ENCODE measurements around the gene MUC20.
"Not testable (repeated sequence)": the region's sequence is repeated elsewhere in the genome, so short reads cannot be mapped to it uniquely, and the experiment has no call there.

MUC20 gene, protein sequence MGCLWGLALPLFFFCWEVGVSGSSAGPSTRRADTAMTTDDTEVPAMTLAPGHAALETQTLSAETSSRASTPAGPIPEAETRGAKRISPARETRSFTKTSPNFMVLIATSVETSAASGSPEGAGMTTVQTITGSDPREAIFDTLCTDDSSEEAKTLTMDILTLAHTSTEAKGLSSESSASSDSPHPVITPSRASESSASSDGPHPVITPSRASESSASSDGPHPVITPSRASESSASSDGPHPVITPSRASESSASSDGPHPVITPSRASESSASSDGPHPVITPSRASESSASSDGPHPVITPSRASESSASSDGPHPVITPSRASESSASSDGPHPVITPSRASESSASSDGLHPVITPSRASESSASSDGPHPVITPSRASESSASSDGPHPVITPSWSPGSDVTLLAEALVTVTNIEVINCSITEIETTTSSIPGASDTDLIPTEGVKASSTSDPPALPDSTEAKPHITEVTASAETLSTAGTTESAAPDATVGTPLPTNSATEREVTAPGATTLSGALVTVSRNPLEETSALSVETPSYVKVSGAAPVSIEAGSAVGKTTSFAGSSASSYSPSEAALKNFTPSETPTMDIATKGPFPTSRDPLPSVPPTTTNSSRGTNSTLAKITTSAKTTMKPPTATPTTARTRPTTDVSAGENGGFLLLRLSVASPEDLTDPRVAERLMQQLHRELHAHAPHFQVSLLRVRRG

DNA sequence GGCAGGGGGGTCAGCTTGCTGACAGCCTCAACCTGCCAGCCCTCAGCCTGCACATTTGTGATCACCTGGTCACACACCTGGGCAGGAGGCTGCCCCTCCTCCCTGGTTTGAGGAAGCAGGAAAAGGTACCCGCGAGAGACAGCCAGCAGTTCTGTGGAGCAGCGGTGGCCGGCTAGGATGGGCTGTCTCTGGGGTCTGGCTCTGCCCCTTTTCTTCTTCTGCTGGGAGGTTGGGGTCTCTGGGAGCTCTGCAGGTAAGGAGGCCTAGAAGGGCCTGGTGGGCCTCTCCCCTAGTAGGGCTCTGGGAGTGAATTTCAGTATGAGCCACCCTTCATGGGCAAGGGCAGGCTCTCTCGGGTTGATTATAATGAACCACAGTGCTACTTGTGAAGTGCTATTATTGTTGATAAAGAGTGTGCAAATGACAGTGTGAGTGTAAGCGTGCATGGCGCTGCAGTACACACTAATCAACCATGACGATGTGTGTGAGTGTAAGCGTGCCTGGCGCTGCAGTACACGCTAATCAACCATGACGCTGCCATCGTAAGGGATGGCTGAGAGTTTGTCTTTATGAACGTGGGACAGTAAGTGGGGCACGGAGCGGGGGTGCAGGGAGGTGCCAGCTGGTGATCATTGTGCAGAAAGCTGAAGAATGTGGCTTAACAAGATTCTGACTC, at the start of gene MUC20:
Gene MUC20, plus strand, starts transcription at position 148 of the 676 bp plus-strand sequence. Its CDS starts 30 bp downstream, at position 178.
- not testable (repeated sequence) for DNase-seq

DNA sequence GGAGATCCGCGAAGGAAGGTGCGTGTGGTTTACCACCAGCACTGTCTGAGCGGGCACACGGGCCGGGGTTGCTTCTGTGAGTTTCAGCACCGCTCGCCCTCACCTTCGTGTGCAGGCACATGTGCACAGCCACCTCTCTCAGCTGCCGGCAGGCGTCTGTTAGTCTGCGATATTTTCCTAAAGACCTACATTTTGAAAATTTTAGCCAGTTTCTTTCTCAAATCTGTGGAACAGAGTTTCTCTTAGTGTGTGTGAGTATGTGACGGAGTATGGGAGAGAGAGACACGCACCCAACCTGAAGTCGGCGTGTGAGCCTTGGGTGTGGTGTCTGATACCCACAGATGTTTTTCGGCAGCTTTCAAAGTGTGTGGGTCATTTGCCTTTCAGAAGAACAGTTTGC, 49.5 kb upstream of the MUC20 start:
- DNase-seq: not testable (repeated sequence)

DNA sequence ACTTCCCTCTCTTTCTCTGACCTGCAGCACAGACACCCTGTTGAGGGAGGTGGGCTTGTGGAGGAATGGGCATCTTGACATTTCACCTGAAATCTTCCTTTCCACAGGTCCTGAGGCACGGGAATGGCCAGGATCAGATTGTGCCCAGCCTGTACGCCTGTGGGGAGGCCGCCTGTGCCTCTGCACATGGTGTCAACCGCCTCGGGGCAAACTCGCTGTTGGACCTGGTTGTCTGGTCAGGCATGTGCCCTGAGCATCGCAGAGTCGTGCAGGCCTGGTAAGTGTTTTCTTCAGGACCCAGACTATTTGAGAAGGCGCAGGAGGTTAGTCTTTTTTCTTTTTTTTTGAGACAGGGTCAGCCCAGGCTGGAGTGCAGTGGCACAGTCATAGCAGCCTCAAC, 47.1 kb upstream of the MUC20 start:
- not testable (repeated sequence) for DNase-seq

DNA sequence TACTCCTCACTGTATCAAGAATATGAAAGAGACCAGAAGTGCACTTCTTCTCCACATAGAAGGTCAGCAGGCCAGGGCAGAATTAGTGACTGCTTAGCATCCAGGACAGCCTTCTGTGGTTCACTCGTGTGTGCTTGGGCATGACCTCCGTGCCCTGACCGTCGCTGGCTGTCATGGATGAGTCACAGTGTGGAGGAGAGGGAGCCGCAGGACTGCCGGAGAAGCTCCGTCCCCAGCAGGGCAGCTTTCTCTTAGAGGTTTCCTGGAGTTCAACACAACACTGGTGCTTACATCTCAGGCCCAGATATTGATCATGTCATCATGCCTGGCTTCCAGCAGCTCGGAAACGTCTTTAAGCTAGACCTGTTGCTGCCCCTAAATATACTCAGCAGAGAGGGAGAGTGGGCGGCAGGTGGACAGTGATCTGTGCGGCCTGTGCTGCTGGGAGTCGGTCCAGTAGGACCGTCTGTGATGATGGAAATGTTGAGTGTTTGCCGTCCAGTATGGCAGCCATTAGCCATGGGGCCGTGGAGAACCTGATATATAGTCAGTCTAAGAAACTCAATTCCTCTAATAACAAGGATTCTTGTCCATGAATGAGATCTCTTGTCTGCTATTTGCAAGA, 42.3 kb upstream of the MUC20 start:
- DNase-seq: not testable (repeated sequence)

DNA sequence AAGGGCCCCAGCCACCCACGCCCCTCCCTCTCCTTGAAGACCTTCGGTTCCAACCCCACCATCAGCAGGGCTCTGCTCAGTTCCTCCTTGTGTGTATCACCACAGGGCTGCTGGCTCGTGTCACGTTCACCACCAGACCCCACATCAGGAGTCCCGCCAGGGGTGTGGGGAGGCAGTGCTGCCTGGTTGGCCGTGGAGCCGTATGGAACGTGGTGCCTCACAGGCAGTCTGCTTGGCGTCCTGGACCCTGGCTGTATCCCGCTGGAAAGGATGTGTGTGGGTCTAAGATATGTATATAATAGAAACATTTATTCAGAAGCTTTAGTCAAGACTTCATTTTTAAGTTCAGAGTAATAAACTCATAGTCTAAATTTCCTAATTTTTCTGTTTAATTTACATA, 40.1 kb upstream of the MUC20 start:
- DNase-seq: not testable (repeated sequence)

DNA sequence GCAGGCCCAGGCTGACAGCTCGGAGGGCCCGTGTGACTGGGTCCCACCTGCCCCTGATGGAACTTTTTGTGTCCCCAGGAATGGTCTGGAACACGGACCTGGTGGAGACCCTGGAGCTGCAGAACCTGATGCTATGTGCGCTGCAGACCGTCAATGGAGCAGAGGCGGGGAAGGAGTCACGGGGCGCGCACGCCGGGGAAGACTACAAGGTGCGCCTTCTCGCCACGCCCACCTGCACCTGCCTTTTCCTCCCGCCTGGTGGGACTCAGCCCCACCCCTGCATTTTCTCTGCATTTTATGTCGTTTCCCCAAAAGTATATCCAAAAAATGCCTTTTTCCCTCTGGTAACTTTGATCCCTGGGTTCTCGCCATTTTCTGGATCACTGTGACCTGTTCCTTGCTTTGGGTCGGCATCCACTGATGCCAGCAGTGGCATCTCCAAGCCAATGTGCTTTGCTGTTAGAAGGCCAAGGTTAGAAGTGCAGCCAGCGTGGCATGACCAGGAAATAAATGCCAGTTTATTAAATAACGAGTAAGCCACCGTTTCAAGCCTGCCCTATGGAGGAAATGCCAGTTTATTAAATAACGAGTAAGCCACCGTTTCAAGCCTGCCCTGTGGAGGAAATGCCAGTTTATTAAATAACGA, 39.2 kb upstream of the MUC20 start:
- DNase-seq: not testable (repeated sequence)

DNA sequence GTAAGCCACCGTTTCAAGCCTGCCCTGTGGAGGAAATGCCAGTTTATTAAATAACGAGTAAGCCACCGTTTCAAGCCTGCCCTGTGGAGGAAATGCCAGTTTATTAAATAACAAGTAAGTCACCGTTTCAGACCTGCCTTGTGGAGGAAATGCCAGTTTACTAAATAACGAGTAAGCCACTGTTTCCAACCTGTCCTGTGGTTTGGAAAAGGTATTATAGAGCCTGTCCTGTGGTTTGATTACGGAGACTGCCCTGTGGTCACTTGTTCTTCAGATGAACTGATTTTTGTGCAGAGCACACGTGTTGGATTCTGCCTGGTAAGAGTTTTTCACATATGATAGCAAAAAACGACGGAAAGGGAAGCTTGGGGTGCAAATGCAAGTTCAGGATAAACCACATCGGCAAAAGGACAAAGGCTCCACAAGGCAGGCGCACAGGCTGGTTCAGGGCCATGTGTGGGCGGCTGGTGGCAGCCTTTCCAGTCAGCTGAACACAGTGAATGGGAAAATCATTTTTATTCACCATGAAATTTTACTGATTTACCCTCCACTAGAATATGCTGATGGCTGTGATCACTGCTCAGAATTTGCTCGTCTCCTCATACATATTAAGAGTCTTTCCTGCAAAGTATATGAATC, 38.6 kb upstream of the MUC20 start:
- DNase-seq: not testable (repeated sequence)

DNA sequence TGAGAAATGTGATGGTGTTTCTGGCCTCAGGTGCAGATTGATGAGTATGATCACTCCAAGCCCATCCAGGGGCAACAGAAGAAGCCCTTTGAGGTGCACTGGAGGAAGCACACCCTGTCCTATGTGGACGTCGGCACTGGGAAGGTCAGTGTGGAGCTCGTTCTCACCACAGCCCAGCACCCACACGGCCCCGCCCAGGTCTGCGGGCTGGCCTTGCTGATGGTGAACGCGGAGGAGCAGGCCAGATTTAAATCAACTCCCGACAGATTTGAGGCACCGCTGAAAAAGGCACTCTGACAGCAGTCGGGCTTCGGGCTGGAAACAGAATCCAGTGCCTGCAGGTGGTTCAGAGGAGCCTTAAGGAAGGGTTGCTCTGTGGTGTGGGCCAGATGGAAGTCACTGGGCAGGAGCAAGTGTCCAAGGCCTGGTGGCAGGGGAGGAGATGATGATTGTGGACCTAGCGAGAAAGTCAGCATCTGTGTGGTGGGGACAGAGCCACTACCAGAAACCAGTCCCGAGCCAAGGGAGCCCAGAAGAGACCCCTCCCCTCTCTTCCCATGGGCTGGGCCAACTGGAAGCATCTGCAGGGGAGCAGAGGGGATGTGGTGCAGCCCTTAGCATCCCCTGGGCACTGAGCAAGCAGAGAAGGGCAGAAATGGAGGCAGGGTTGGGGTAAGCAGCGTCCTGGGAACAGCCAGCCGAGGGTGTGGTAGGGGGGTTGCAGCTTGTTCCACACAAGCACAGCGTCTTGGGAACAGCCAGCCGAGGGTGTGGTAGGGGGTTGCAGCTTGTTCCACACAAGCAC, 36.9 kb upstream of the MUC20 start:
- peak; percentile 51 for DNase-seq

DNA sequence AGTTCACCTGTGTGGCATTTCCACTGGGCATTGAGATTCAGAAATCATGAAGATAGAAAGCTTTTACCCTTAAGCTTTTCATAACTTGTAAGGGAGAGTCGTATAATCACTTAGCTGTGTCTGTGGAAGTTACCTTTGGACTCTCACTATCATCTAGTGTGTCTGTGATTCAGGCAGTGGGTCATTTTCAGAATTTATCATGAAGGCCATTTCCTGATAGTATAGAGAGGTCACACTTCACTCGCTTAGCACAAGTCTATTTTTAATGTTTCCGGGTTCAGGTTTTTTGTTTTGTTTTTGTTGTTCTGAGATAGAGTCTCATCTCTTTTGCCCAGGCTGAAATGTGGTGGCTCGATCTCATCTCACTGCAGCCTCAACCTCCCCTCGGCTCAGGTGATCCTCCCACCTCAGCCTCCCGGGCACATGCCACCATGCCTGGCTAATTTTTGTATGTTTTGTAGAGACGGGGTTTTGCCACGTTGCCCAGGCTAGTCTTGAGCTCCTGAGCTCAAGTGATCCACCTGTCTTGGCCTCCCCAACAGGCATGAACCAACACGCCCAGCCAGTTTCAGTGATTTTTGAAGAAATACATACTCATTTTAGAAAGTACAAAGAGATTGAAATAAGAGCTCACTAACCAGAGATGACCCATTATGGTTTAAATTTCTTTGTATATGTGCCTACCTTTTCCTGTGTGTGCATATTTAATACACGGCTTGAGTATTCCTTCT, 36.1 kb upstream of the MUC20 start:
- DNase-seq: not testable (repeated sequence)

DNA sequence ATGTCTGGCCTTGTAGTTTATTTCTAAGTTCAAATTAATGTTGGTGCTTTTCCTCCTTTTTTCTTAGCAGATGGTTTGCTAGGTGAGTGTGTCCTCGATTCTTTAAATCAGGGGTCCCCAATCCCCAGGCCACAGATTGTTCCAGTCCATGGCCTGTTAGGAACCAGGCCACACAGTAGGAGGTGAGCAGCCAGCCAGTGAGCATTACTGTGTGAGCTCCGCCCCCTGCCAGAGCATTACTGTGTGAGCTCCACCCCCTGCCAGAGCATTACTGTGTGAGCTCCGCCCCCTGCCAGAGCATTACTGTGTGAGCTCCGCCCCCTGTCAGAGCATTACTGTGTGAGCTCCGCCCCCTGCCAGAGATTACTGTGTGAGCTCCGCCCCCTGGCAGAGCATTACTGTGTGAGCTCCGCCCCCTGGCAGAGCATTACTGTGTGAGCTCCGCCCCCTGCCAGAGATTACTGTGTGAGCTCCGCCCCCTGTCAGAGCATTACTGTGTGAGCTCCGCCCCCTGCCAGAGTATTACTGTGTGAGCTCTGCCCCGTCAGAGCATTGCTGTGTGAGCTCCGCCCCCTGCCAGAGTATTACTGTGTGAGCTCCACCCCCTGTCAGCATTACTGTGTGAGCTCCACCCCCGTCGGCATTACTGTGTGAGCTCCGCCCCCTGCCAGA, 34.1 kb upstream of the MUC20 start:
- DNase-seq: not testable (repeated sequence)

DNA sequence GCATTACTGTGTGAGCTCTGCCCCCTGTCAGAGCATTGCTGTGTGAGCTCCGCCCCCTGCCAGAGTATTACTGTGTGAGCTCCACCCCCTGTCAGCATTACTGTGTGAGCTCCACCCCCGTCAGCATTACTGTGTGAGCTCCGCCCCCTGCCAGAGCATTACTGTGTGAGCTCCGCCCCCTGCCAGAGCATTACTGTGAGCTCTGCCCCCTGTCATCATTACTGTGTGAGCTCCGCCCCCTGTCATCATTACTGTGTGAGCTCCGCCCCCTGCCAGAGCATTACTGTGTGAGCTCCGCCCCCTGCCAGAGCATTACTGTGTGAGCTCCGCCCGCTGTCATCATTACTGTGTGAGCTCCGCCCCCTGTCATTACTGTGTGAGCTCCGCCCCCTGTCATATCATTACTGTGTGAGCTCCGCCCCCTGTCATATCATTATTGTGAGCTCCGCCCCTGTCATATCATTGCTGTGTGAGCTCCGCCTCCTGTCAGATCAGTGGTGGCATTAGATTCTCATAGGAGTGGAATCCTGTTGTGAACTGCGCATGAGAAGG, 33.5 kb upstream of the MUC20 start:
- DNase-seq: peak; percentile 72

DNA sequence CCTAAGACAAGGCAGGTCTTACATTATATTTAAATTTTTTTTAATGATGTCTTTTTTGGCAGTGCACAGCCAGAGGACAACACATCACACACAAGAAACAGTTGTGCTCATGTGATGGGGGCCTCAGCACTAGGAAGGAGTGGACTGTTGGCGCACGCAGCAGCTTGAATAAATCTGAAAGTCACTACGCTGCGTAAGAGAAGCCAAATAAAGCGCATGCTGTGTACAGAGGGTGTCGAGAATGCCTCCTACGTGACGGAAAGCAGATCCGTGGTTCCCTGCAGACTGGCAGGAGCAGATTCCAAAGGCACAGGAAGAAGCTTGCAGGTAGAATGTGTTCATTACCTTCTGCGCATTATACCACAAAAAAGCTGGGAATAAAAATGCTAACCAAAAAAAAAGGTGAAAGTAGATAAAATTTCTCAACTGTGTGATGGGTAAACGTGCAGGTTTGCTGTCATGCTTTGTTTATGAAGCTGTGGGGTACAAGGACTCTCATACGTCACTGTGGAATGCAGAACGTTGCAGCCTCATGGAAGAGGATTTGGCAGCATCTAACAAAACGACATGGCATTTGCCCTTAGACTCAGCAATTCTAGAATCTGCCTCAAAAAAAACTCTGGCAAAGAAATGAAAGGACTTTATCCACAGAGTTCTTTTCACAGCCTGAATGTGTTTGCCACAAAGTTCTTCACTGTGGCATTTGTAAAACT, 32.2 kb upstream of the MUC20 start:
- not testable (repeated sequence) for DNase-seq

DNA sequence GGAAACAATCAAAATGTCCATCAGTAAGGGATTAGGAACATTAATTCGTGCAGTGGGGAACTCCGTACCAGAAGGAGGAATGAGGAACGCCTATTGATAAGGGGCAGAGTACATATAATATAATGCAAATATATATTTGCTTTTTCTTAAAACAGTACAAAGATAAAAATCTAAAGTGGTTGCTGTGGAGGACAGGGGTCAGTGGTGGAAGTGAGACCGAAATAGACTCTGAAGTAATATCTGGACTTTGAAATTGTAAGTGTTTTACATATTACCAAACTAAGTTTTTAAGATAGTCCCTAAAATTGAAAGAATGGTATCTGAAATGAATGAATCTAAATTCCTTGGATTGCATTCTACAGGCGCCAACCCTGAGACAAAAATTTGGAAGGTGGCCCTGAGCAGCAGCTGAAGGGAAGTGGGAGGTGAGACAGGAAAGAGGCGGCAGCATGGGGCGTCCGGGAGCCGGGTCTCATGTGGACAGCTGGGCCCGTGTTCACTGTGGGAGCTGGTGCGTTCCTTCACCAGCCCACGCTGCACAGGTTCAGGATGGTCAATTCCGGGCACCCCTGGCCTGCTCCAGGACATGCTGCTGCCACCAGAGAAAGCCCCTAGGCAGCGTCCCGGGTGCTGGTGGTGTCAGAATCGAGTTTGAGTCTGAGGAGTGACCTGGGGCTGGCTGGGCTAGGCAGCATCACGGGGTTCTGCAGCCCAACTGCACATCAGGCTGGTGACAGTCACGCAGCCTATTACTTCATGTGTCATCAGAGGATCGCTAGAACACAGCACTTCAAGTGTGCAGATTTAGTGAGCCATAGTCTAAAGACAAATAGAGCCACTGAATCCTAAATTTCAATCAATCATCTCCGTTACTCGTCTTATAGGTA, 31.4 kb upstream of the MUC20 start:
- peak; percentile 57 for DNase-seq

DNA sequence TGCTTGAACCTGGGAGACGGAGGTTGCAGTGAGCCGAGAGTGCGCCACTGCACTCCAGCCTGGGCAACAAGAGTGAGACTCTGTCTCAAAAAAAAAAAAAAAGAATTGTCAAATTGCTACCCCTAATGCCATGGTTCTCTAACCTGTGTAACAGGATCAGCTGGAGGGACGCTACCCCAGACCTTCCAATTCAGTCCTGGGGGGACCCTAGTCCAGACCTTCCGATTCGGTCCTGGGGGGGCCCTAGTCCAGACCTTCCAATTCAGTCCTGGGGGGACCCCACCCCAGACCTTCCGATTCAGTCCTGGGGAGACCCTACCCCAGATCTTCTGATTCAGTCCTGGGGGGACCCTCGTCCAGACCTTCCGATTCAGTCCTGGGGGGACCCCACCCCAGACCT, 29.8 kb upstream of the MUC20 start:
- peak; percentile 50 for DNase-seq

DNA sequence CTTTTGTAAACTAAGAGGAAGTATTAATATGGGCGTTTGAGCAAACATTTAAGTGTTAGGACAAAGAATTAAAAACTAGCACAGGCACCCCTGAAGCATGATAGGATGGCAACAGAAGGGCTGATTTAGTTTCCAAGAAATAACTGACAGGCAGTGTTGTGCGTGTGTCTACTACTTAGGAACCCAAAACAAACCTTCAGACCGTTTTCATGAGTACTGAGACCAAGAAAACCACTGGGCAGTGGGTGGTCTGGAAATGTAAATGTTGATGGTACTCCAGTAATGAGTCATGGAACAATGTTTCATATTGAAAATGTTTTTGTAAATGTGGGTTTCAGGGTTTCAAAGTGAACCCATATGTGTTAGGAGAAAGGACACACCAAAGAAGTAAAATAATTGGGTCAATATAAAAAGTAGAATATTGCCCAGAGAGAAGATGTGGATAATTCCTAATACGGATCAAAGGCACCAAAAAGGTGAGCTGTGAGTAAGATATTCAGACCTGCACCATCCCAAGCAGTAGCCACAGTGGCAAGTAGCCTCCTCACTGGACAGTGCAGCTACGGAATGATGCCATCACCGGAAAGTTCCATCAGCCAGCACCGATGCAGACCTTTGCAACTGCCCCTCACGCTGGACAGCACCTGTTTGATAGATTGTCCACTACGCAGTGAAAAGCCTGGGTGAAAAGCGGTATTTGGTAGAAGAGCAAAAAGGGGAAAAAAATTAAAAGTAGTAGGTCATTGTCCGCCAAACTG, 29.0 kb upstream of the MUC20 start:
- peak; percentile 67 for DNase-seq

DNA sequence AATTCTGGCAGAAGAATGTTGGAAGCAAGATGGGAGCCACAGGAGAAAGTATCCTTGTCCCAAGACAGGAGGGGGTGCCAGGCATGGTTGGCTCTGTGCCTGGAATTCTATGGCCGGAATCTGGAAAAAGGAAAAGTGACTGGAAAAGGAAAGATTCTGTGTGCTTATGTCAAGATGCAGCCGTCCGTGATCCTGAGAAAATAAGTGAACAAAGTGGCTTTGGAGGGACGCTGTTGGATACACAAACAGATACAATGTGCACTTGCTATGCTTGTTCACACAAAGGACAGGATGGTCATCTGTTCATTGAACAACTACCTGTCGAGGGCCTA, 28.5 kb upstream of the MUC20 start:
- peak; percentile 59 for DNase-seq

DNA sequence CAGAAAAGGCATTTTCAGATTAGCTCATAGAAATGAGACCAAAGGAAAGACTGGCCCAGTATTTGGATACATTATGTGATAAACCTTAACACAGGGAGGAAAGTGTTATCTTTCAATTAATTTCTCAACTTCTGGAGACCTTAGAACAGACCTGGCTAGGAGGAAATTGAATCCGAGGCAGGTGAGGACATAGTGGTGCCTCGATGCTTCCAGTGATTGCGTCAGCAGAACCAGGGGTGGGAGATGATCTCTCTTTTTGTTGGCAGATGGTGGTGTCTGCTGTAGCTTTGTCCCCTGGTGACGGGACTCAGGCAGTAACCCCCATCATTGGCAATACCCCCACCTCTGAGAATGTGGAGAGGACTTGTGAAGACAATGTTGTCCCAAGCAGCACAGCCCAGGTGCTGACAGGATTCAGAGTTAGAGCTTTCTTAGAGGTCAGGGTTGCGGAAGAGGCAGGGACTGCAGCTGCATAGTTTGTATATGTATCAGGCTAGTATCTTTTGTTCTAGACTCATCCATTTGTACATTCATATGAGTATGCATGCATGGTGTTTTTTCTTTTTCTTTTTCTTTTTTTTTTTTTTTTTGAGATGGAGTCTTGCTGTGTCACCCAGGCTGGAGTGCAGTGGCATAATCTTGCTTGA, 27.9 kb upstream of the MUC20 start:
- peak; percentile 53 for DNase-seq
